DND-41 (cell line): ENCODE measurements around the gene HNRNPH3.

Experiments used
- ATAC-seq: fragments of 200-7000 bp; cut with Tn5 transposase; 3 replicates; pipeline ENCODE4 v1.9.1; 2021; ENCODE audit warnings: low read depth; ENCODE audit not compliant: insufficient read depth
- DNase-seq: peaks from one replicate; pipeline ENCODE4 v3.0.0-alpha.2; 2020
- H2AFZ ChIP-seq: 2 replicates; pipeline ENCODE4 v1.6.0; 2012; ENCODE audit warnings: low read depth, low read length
- H3K27ac ChIP-seq: 2 replicates; pipeline ENCODE4 v1.5.1; 2012; ENCODE audit warnings: low read length, inconsistent platforms
- H3K27me3 ChIP-seq: fragments of 200-600 bp; sonication (generic); 2 replicates; pipeline ENCODE4 v1.6.0; 2012; ENCODE audit warnings: low read length, mild to moderate bottlenecking, inconsistent platforms; ENCODE audit not compliant: insufficient read depth, poor library complexity
- H3K36me3 ChIP-seq: 2 replicates; pipeline ENCODE4 v1.5.1; 2012; ENCODE audit warnings: low read length, inconsistent platforms; ENCODE audit not compliant: insufficient read depth
- H3K4me1 ChIP-seq: 2 replicates; pipeline ENCODE4 v1.5.1; 2012; ENCODE audit warnings: mild to moderate bottlenecking, low read length; ENCODE audit not compliant: insufficient read depth
- H3K4me2 ChIP-seq: 2 replicates; pipeline ENCODE4 v1.6.0; 2012; ENCODE audit warnings: mild to moderate bottlenecking, moderate library complexity, low read length, inconsistent platforms; ENCODE audit not compliant: insufficient read depth
- H3K4me3 ChIP-seq, 2 experiments: fragments of 200-600 bp in 1 of 2; shearing (Covaris generic) in 1 of 2; 2 replicates each; pipeline ENCODE4 v1.5.1; 2012 to 2016; ENCODE audit warnings: inconsistent platforms in 2 of 2, low read length in 2 of 2, mild to moderate bottlenecking in 2 of 2, low read depth in 1 of 2, moderate library complexity in 1 of 2
- H3K79me2 ChIP-seq: 2 replicates; pipeline ENCODE4 v1.6.0; 2012; ENCODE audit warnings: low read length, inconsistent platforms; ENCODE audit not compliant: insufficient read depth
- H3K9ac ChIP-seq: 2 replicates; pipeline ENCODE4 v1.6.0; 2012; ENCODE audit warnings: low read depth, mild to moderate bottlenecking, inconsistent platforms, low read length, moderate library complexity
- H3K9me3 ChIP-seq: 2 replicates; pipeline ENCODE4 v1.5.1; 2012; ENCODE audit warnings: low read length, moderate library complexity, mild to moderate bottlenecking, inconsistent platforms; ENCODE audit not compliant: insufficient read depth, severe bottlenecking
- H4K20me1 ChIP-seq: 2 replicates; pipeline ENCODE4 v1.6.0; 2012; ENCODE audit warnings: low read length; ENCODE audit not compliant: insufficient read depth
- EZH2 ChIP-seq: IDR thresholded peaks from 3 replicates; pipeline ENCODE4 v1.6.1; 2012; ENCODE audit warnings: borderline replicate concordance, low read depth, mild to moderate bottlenecking, moderate library complexity, low read length, inconsistent platforms; ENCODE audit not compliant: severe bottlenecking
- TF ChIP-seq, protein P1 (sequence below): IDR thresholded peaks from 2 replicates; pipeline ENCODE4 v1.5.1; 2012; ENCODE audit warnings: borderline replicate concordance, low read length, moderate library complexity, mild to moderate bottlenecking; ENCODE audit not compliant: poor library complexity, severe bottlenecking; ENCODE audit errors: extremely low read depth

HNRNPH3 gene

GRCh38 chr10:68371604-68372003 lies 39.7 kb downstream of the HNRNPH3 start:
- TF ChIP-seq, protein P1, sequence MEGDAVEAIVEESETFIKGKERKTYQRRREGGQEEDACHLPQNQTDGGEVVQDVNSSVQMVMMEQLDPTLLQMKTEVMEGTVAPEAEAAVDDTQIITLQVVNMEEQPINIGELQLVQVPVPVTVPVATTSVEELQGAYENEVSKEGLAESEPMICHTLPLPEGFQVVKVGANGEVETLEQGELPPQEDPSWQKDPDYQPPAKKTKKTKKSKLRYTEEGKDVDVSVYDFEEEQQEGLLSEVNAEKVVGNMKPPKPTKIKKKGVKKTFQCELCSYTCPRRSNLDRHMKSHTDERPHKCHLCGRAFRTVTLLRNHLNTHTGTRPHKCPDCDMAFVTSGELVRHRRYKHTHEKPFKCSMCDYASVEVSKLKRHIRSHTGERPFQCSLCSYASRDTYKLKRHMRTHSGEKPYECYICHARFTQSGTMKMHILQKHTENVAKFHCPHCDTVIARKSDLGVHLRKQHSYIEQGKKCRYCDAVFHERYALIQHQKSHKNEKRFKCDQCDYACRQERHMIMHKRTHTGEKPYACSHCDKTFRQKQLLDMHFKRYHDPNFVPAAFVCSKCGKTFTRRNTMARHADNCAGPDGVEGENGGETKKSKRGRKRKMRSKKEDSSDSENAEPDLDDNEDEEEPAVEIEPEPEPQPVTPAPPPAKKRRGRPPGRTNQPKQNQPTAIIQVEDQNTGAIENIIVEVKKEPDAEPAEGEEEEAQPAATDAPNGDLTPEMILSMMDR: no peak
- TF ChIP-seq EZH2: no peak
- peaks cover 60% of the 10 kb centered on the region for H3K36me3 ChIP-seq
- no peak for DNase-seq

DNA sequence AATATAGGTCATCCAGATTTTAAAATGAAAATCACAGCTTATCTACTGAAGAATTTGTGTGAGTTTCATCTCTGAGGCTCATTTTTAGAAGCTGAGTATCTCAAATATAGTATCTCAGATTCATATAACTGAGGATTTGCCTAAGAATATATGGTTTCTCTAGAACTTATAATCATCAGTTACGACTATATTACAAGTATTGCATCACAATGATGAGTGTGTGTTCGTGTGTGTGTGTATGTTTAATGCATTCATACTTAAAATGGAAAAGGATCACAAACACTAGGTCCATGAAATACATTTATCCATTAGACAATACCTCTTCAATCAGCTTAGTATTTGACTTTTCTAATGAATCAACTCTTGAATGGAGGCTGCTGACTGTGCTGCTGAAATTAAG lies 53.9 kb downstream of the HNRNPH3 start:
- Histone ChIP-seq H3K79me2 (no peaks in the 10 kb centered on the region), H3K36me3 (peaks cover 61% of the 10 kb centered on the region)
- ATAC-seq: no peak

More at GRCh38 chr10:68371604-68372003, 39.7 kb downstream of the HNRNPH3 start:
- Histone ChIP-seq H3K4me2 (no peak overlapping the region), H3K4me1 (no peaks in the 10 kb centered on the region), H3K27me3 (no peaks in the 10 kb centered on the region), H4K20me1 (no peaks in the 10 kb centered on the region), H3K79me2 (no peaks in the 10 kb centered on the region), H3K9ac (no peak overlapping the region), H3K4me3 (no peak overlapping the region), H3K27ac (no peak overlapping the region), H3K9me3 (peaks cover 20% of the 10 kb centered on the region), H2AFZ (no peak overlapping the region)
- no peak for ATAC-seq

More for the DNA sequence above, 53.9 kb downstream of the HNRNPH3 start:
- no peak overlapping the region for H3K4me2 ChIP-seq
- no peaks in the 10 kb centered on the region for H3K4me1 ChIP-seq
- H3K27ac ChIP-seq: no peak overlapping the region
- H4K20me1 ChIP-seq: no peaks in the 10 kb centered on the region
- H3K9ac ChIP-seq: no peak overlapping the region
- no peak overlapping the region for H2AFZ ChIP-seq
- DNase-seq: no peak
- TF ChIP-seq, protein P1: no peak
- no peak for TF ChIP-seq EZH2
- H3K9me3 ChIP-seq: no peaks in the 10 kb centered on the region
- no peak overlapping the region for H3K4me3 ChIP-seq
- no peaks in the 10 kb centered on the region for H3K27me3 ChIP-seq
